K562 (cell line): ENCODE measurements around the gene ICAM3. TPM values are rescaled to one million over a fixed set of nuclear protein-coding genes. Genes with fewer than 3 reads are reported as not detected.

Experiments used
- BDP1 ChIP-seq: IDR thresholded peaks from 3 replicates; pipeline ENCODE4 v1.6.1; 2011; ENCODE audit not compliant: insufficient read length, insufficient read depth
- CBFA2T2 ChIP-seq: fragments of 450-650 bp; conservative IDR thresholded peaks from 2 replicates; pipeline ENCODE4 v1.6.1; 2017; ENCODE audit warnings: mild to moderate bottlenecking
- EP400 ChIP-seq: fragments of 450-650 bp; IDR thresholded peaks from 2 replicates; pipeline ENCODE4 v1.6.1; 2017; ENCODE audit warnings: antibody characterized with exemption, mild to moderate bottlenecking, moderate library complexity
- GATAD2A ChIP-seq: fragments of 450-650 bp; IDR thresholded peaks from 2 replicates; pipeline ENCODE4 v1.6.1; 2017
- HNRNPLL ChIP-seq: fragments of 200-400 bp; formaldehyde crosslinking; IDR thresholded peaks from 2 replicates; pipeline ENCODE4 v1.6.1; 2017; ENCODE audit warnings: low read length, low read depth, mild to moderate bottlenecking; ENCODE audit not compliant: poor library complexity, severe bottlenecking
- ID3 ChIP-seq, 2 experiments: fragments of 250-450 bp in 1 of 2; fragments of 450-650 bp in 1 of 2; sonication (Bioruptor Pico) in 1 of 2; IDR thresholded peaks; 2 replicates each; pipeline versions ENCODE4 v1.6.1 to v1.8.0; 2016 to 2021; ENCODE audit warnings: mild to moderate bottlenecking in 2 of 2, moderate library complexity in 2 of 2, missing compliant biosample characterization in 1 of 2, missing genetic modification characterization in 1 of 2
- JUND ChIP-seq, 2 experiments: IDR thresholded peaks; 2 replicates in 1 of 2; 3 replicates in 1 of 2; pipeline ENCODE4 v1.6.1; 2011; ENCODE audit warnings: borderline replicate concordance in 2 of 2, low read depth in 2 of 2, low read length in 2 of 2, improper control_type of control experiment in 1 of 2, missing biosample characterization in 1 of 2, missing genetic modification characterization in 1 of 2, missing genetic modification reagents in 1 of 2
- LCOR ChIP-seq: sonication (generic); formaldehyde crosslinking; IDR thresholded peaks from 2 replicates; pipeline ENCODE4 v1.8.0; 2022; ENCODE audit warnings: mild to moderate bottlenecking, missing genetic modification reagents
- LEF1 ChIP-seq: fragments of 450-650 bp; IDR thresholded peaks from 2 replicates; pipeline ENCODE4 v1.6.1; 2016; ENCODE audit warnings: mild to moderate bottlenecking
- NR2C2 ChIP-seq, 2 experiments: fragments of 200-800 bp in 1 of 2; sonication (Bioruptor generic) in 1 of 2; sonication (generic) in 1 of 2; formaldehyde crosslinking in 1 of 2; IDR thresholded peaks; 2 replicates each; pipeline versions ENCODE4 v1.6.1 to v1.8.0; 2016 to 2022; ENCODE audit warnings: mild to moderate bottlenecking in 1 of 2, missing compliant biosample characterization in 1 of 2, missing genetic modification characterization in 1 of 2, missing genetic modification reagents in 1 of 2
- RFX5 ChIP-seq: IDR thresholded peaks from 2 replicates; pipeline ENCODE4 v1.6.1; 2011; ENCODE audit warnings: low read depth, mild to moderate bottlenecking, improper control_type of control experiment, low read length
- RREB1 ChIP-seq: fragments of 250-450 bp; sonication (Bioruptor Pico); IDR thresholded peaks from 2 replicates; pipeline ENCODE4 v1.4.0; 2020
- SOX6 ChIP-seq: fragments of 450-650 bp; IDR thresholded peaks from 2 replicates; pipeline ENCODE4 v1.6.1; 2014; ENCODE audit warnings: mild to moderate bottlenecking
- TARDBP ChIP-seq: fragments of 450-650 bp; IDR thresholded peaks from 2 replicates; pipeline ENCODE4 v1.6.1; 2016
- TCF15 ChIP-seq: fragments of 250-450 bp; sonication (Bioruptor Pico); IDR thresholded peaks from 2 replicates; pipeline ENCODE4 v1.8.0; 2022; ENCODE audit warnings: moderate library complexity, mild to moderate bottlenecking, inconsistent platforms
- TRIM25 ChIP-seq: fragments of 450-650 bp; IDR thresholded peaks from 2 replicates; pipeline ENCODE4 v1.7.0; 2016; ENCODE audit warnings: borderline replicate concordance
- ZBTB7A ChIP-seq: IDR thresholded peaks from 2 replicates; pipeline ENCODE4 v1.6.1; 2011; ENCODE audit warnings: low read depth, mild to moderate bottlenecking, low read length, moderate library complexity, borderline replicate concordance; ENCODE audit not compliant: control insufficient read depth
- ZNF561 ChIP-seq: fragments of 450-650 bp; formaldehyde crosslinking; conservative IDR thresholded peaks from 2 replicates; pipeline ENCODE4 v1.4.0; 2020; ENCODE audit warnings: mild to moderate bottlenecking, moderate library complexity
- ZNF778 ChIP-seq: fragments of 450-650 bp; formaldehyde crosslinking; IDR thresholded peaks from 2 replicates; pipeline ENCODE4 v1.4.0; 2020; ENCODE audit warnings: mild to moderate bottlenecking, moderate library complexity
- polyA plus RNA-seq, 8 experiments: library from polyadenylated mRNA; depleted of rRNA in 4 of 8; stranded (reverse) in 5 of 8; unstranded in 3 of 8; fragments of >200 nt; fragmentation: Nextera tagmentation in 2 of 8; fragmentation: Illumina TruSeq in 1 of 8; extraction: Ambion mirVana in 2 of 8; extraction: Trizol in 1 of 8; gene quantifications; 2 replicates each; pipeline versions ENCODE4 v1.2.1 to v1.2.3, GENCODE V29; 2011 to 2014; ENCODE audit warnings: inconsistent platforms in 1 of 8, missing spikeins in 1 of 8
- total RNA-seq, 7 experiments: library from RNA; depleted of rRNA in 6 of 7; stranded (reverse); fragments of >200 nt in 6 of 7; fragmentation: Illumina TruSeq in 2 of 7; extraction: Trizol in 2 of 7; gene quantifications; 2 replicates each; pipeline versions ENCODE4 v1.2.1 to v1.2.3, GENCODE V29; 2011 to 2021; ENCODE audit warnings: low replicate concordance in 1 of 7

The ICAM3 gene
- total and polyA plus RNA-seq, 9 of the 15 experiments (the other 6 are each of a cell fraction or from before 2014, with no cell fraction given): 6.5 to 39.5 (median 24.2) TPM

DNA sequence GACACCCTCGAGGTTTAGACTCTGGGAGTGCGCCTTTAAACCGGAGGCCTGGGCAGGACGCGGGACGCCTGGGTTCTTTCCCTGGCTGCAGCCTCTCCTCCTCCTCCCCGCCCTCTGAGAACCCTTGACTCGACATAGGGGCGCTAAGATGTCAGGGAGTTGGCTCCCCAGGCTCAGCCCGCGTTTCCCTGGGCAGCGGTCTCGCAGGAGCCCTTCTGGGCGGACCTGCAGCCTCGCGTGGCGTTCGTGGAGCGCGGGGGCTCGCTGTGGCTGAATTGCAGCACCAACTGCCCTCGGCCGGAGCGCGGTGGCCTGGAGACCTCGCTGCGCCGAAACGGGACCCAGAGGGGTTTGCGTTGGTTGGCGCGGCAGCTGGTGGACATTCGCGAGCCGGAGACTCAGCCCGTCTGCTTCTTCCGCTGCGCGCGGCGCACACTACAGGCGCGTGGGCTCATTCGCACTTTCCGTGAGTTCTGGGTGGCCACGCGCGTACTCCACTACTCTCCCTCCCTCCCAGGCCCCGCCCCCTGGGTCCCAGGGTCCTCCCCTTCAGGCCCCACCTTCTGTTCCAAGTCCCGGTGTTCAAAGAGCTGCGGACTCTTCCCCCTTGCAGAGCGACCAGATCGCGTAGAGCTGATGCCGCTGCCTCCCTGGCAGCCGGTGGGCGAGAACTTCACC is 48.4 kb downstream of the ICAM3 start (continued):
- TF ChIP-seq JUND (IDR thresholded peaks at IDR 0.05; ENCODE audit: borderline replicate concordance, low read depth, low read length): 0 out of 2 replicates have a peak, but pooled peaks have one; percentile 32
- no peak for TF ChIP-seq JUND (tag; IDR thresholded peaks at IDR 0.05; ENCODE audit: borderline replicate concordance, low read depth, low read length)
- no peak for TF ChIP-seq ZNF561 (CRISPR knock-in tag)
- no peak for TF ChIP-seq ID3 (CRISPR knock-in tag; IDR thresholded peaks at IDR 0.05)
- TF ChIP-seq ID3 (tag; IDR thresholded peaks at IDR 0.05): no peak
- TF ChIP-seq LCOR (CRISPR knock-in tag): no peak
- TF ChIP-seq BDP1: no peak
- TF ChIP-seq LEF1: no peak
- TF ChIP-seq RFX5: no peak
- TF ChIP-seq CBFA2T2: no peak
- TF ChIP-seq TARDBP: peak; percentile 71; the same call in 1 of the 2 replicates
- TF ChIP-seq RREB1 (CRISPR knock-in tag): 0 out of 2 replicates have a peak, but pooled peaks have one; percentile 15
- peak; percentile 63; the same call in 1 of the 2 replicates for TF ChIP-seq ZBTB7A
- TF ChIP-seq EP400: peak; percentile 78; the same call in 1 of the 2 replicates
- peak; percentile 37 for TF ChIP-seq HNRNPLL
- TF ChIP-seq GATAD2A: peak; percentile 66; the same call in 1 of the 2 replicates
- TF ChIP-seq TRIM25: no peak
- no peak for TF ChIP-seq ZNF778 (CRISPR knock-in tag)
- peak; percentile 49; the same call in 1 of the 2 replicates for TF ChIP-seq NR2C2 (CRISPR knock-in tag; IDR thresholded peaks at IDR 0.05)
- no peak for TF ChIP-seq NR2C2 (tag; IDR thresholded peaks at IDR 0.05)
- TF ChIP-seq SOX6: no peak
- TF ChIP-seq TCF15 (CRISPR knock-in tag): no peak
